K562 (cell line): ENCODE results near the gene CASKIN2. TPM values are rescaled to one million over a fixed set of nuclear protein-coding genes. Genes with fewer than 3 reads are reported as not detected.

Experiments
- ATAC-seq: fragments of 200-7000 bp; cut with Tn5 transposase; 3 replicates; pipeline ENCODE4 v1.9.1; 2020; ENCODE audit warnings: moderate library complexity
- BruUV-seq: library from RNA; stranded (reverse); fragments of 400-500 nt; replicated peaks from 2 replicates; lab custom pipeline; 2021; lab: Mats Ljungman, UMichigan
- CTCF ChIA-PET: fragments of 300-600 bp; formaldehyde crosslinking; extraction: SDS; loops from one replicate; lab custom pipeline; 2021; ENCODE audit warnings: low intra/inter-chr PET ratio; lab: Yijun Ruan, JAX
- POLR2A ChIA-PET: fragments of 300-600, 350-650 bp; sonication (Branson Sonifier 250); formaldehyde crosslinking; extraction: SDS; loops from one replicate; lab custom pipeline; 2021; ENCODE audit warnings: antibody characterized with exemption, inconsistent platforms; lab: Yijun Ruan, JAX
- DNase-seq, 4 experiments: peaks; one replicate each; pipeline versions ENCODE4 v3.0.0 to v3.0.0-alpha.2; 2011 to 2018; ENCODE audit warnings: low spot score in 3 of 4, mixed read lengths in 3 of 4; ENCODE audit errors: extremely low read depth in 1 of 4
- FAIRE-seq: peaks from 2 replicates; lab custom pipeline; 2011; peaks lifted over from hg19 to GRCh38; lab: Jason Lieb, UNC
- H2AFZ ChIP-seq: 2 replicates; pipeline ENCODE4 v1.6.0; 2011; ENCODE audit warnings: low read depth, low read length, control low read depth, inconsistent platforms
- H3K27ac ChIP-seq: fragments of 200-600 bp; 3 replicates; pipeline ENCODE4 v1.8.0; 2011; ENCODE audit warnings: low read depth, mild to moderate bottlenecking, control low read depth, inconsistent platforms, low read length, moderate library complexity, mixed read lengths; ENCODE audit errors: extremely low read depth
- H3K27me3 ChIP-seq, 2 experiments: fragments of 300-600 bp in 1 of 2; 2 replicates in 1 of 2; 3 replicates in 1 of 2; pipeline versions ENCODE4 v1.6.0 to v1.8.0; 2011; ENCODE audit warnings: inconsistent platforms in 2 of 2, low read length in 2 of 2, mild to moderate bottlenecking in 1 of 2, mixed read lengths in 1 of 2, moderate library complexity in 1 of 2; ENCODE audit not compliant: control insufficient read depth in 2 of 2, insufficient read depth in 2 of 2
- H3K36me3 ChIP-seq: fragments of 300-600 bp; 3 replicates; pipeline ENCODE4 v1.8.0; 2011; ENCODE audit warnings: mild to moderate bottlenecking, low read length, inconsistent platforms; ENCODE audit not compliant: control insufficient read depth, insufficient read depth
- H3K4me1 ChIP-seq, 2 experiments: fragments of 200-600 bp in 1 of 2; replicated peaks in 1 of 2; 2 replicates in 1 of 2; 3 replicates in 1 of 2; pipeline versions ENCODE4 v1.5.1 to v1.8.0; 2011; ENCODE audit warnings: inconsistent platforms in 2 of 2, low read length in 2 of 2, mild to moderate bottlenecking in 1 of 2, mixed read lengths in 1 of 2, moderate library complexity in 1 of 2; ENCODE audit not compliant: control insufficient read depth in 2 of 2, insufficient read depth in 2 of 2
- H3K4me2 ChIP-seq: 2 replicates; pipeline ENCODE4 v1.6.1; 2011; ENCODE audit warnings: low read length, control low read depth, inconsistent platforms, mixed read lengths; ENCODE audit not compliant: insufficient read depth
- H3K4me3 ChIP-seq: fragments of 200-600 bp; sonication (generic), shearing (Covaris generic); 2 replicates; pipeline ENCODE4 v1.5.1; 2016; ENCODE audit warnings: control low read depth, inconsistent platforms
- H3K79me2 ChIP-seq: fragments of 200-600 bp; 3 replicates; pipeline ENCODE4 v1.8.0; 2011; ENCODE audit warnings: low read length, inconsistent platforms; ENCODE audit not compliant: control insufficient read depth, insufficient read depth
- H3K9ac ChIP-seq, 2 experiments: 2 replicates each; pipeline versions ENCODE4 v1.6.0 to v1.6.1; 2011; ENCODE audit warnings: low read depth in 2 of 2, low read length in 2 of 2, control low read depth in 1 of 2, inconsistent platforms in 1 of 2, mild to moderate bottlenecking in 1 of 2, mixed read lengths in 1 of 2; ENCODE audit not compliant: insufficient read depth in 1 of 2
- H3K9me1 ChIP-seq: one replicate; pipeline ENCODE4 v1.6.0; 2011; ENCODE audit warnings: inconsistent platforms, mild to moderate bottlenecking, low read length, moderate library complexity; ENCODE audit not compliant: control insufficient read depth, insufficient read depth
- H3K9me3 ChIP-seq: replicated peaks from 2 replicates; pipeline ENCODE4 v1.5.1; 2011; ENCODE audit warnings: low read depth, low read length, inconsistent platforms; ENCODE audit not compliant: control insufficient read depth, insufficient read depth
- H4K20me1 ChIP-seq: replicated peaks from 2 replicates; pipeline ENCODE4 v1.6.1; 2011; ENCODE audit warnings: low read length, inconsistent platforms, mixed read lengths; ENCODE audit not compliant: control insufficient read depth, insufficient read depth
- AFF1 ChIP-seq, 2 experiments: fragments of 450-650 bp; IDR thresholded peaks; 2 replicates each; pipeline ENCODE4 v1.6.1; 2018; ENCODE audit warnings: mild to moderate bottlenecking in 2 of 2, low read depth in 1 of 2; ENCODE audit not compliant: partially characterized antibody in 2 of 2
- BMI1 ChIP-seq: fragments of 150-350 bp; IDR thresholded peaks from 2 replicates; pipeline ENCODE4 v1.6.1; 2014; ENCODE audit warnings: low read length
- FOSL1 ChIP-seq: fragments of 200-800 bp; sonication (Bioruptor generic); conservative IDR thresholded peaks from 2 replicates; pipeline ENCODE4 v1.6.1; 2016; ENCODE audit warnings: missing genetic modification characterization, missing compliant biosample characterization
- FOXK2 ChIP-seq, 2 experiments: fragments of 450-650 bp; IDR thresholded peaks in 1 of 2; conservative IDR thresholded peaks in 1 of 2; 2 replicates each; pipeline ENCODE4 v1.6.1; 2016; ENCODE audit warnings: low read depth in 2 of 2, mild to moderate bottlenecking in 1 of 2
- HMGN3 ChIP-seq: IDR thresholded peaks from 2 replicates; pipeline ENCODE4 v1.6.1; 2011; ENCODE audit warnings: borderline replicate concordance, low read depth, mild to moderate bottlenecking, mixed read lengths, low read length; ENCODE audit not compliant: insufficient read length; ENCODE audit errors: extremely low read depth
- NKRF ChIP-seq: fragments of 450-650 bp; IDR thresholded peaks from 2 replicates; pipeline ENCODE4 v1.6.1; 2016; ENCODE audit warnings: borderline replicate concordance
- PHF20 ChIP-seq: fragments of 450-650 bp; IDR thresholded peaks from 2 replicates; pipeline ENCODE4 v1.6.1; 2018; ENCODE audit not compliant: partially characterized antibody
- PHF8 ChIP-seq: fragments of 200-600 bp; sonication (generic); IDR thresholded peaks from 2 replicates; pipeline ENCODE4 v1.6.1; 2012; ENCODE audit warnings: mixed run types, mild to moderate bottlenecking, inconsistent platforms, low read length, moderate library complexity, borderline replicate concordance
- POLR2A ChIP-seq: fragments of 450-650 bp; conservative IDR thresholded peaks from 2 replicates; pipeline ENCODE4 v1.6.1; 2016
- RFX5 ChIP-seq: IDR thresholded peaks from 2 replicates; pipeline ENCODE4 v1.6.1; 2011; ENCODE audit warnings: low read depth, mild to moderate bottlenecking, improper control_type of control experiment, low read length
- SUPT5H ChIP-seq: fragments of 450-650 bp; IDR thresholded peaks from 2 replicates; pipeline ENCODE4 v1.6.1; 2016
- TAF1 ChIP-seq: IDR thresholded peaks from 2 replicates; pipeline ENCODE4 v1.6.1; 2011; ENCODE audit warnings: mild to moderate bottlenecking, low read length, moderate library complexity; ENCODE audit not compliant: insufficient read depth, control insufficient read depth, severe bottlenecking; ENCODE audit errors: extremely low read depth
- TFAM ChIP-seq: fragments of 250-450 bp; sonication (Bioruptor Pico); conservative IDR thresholded peaks from 2 replicates; pipeline ENCODE4 v1.5.0; 2021; ENCODE audit warnings: mild to moderate bottlenecking, moderate library complexity
- ZKSCAN3 ChIP-seq: fragments of 250-450 bp; sonication (Bioruptor Pico); IDR thresholded peaks from 2 replicates; pipeline ENCODE4 v1.4.0; 2020
- WGBS: fragments of 100-300 bp; shearing (Covaris generic); methylation state at CpG from one replicate; pipeline ENCODE4 v1.1.6; 2016; ENCODE audit warnings: low coverage, mixed read lengths; ENCODE audit not compliant: insufficient coverage; ENCODE audit errors: missing lambda C conversion rate; 5-methylcytosine and 5-hydroxymethylcytosine counted together
- in situ Hi-C: fragments of 300-500 bp; cut with MboI; formaldehyde crosslinking; loops from 4 replicates; pipeline ENCODE4 v1.15.0; 2018; ENCODE audit warnings: inconsistent platforms, mixed read lengths
- intact Hi-C: fragments of 100-400 bp; cut with micrococcal nuclease; formaldehyde crosslinking; loops from 2 replicates; pipeline ENCODE4 v1.14.2; 2022
- polyA plus RNA-seq, 8 experiments: library from polyadenylated mRNA; depleted of rRNA in 4 of 8; stranded (reverse) in 5 of 8; unstranded in 3 of 8; fragments of >200 nt; fragmentation: Nextera tagmentation in 2 of 8; fragmentation: Illumina TruSeq in 1 of 8; extraction: Ambion mirVana in 2 of 8; extraction: Trizol in 1 of 8; gene quantifications; 2 replicates each; pipeline versions ENCODE4 v1.2.1 to v1.2.3, GENCODE V29; 2011 to 2014; ENCODE audit warnings: inconsistent platforms in 1 of 8, missing spikeins in 1 of 8
- total RNA-seq, 7 experiments: library from RNA; depleted of rRNA in 6 of 7; stranded (reverse); fragments of >200 nt in 6 of 7; fragmentation: Illumina TruSeq in 2 of 7; extraction: Trizol in 2 of 7; gene quantifications; 2 replicates each; pipeline versions ENCODE4 v1.2.1 to v1.2.3, GENCODE V29; 2011 to 2021; ENCODE audit warnings: low replicate concordance in 1 of 7

The CASKIN2 gene
- total and polyA plus RNA-seq, 9 of the 15 experiments (the other 6 are each of a cell fraction or from before 2014, with no cell fraction given) = 0.01 to 12.2 (median 2.1) TPM

GRCh38 chr17:75456039-75456416 lies 59.3 kb downstream of the CASKIN2 start:
- ATAC-seq (peak; percentile 54), FAIRE-seq (no peak), DNase-seq (no peak)
- Histone ChIP-seq H3K4me3 (peak overlapping the region; percentile 90), H3K79me2 (peaks cover 15% of the 10 kb centered on the region), H3K4me2 (peak overlapping the region; percentile 90), H3K9me1 (no peaks in the 10 kb centered on the region), H3K9me3 (no peaks in the 10 kb centered on the region), H3K27me3 (no peaks in the 10 kb centered on the region), H2AFZ (peak overlapping the region; percentile 83), H4K20me1 (no peaks in the 10 kb centered on the region), H3K9ac (peak overlapping the region; percentile 95; a peak in 3 of 4 replicates), H3K36me3 (no peaks in the 10 kb centered on the region), H3K4me1 (peaks cover 20 to 21% of the 10 kb centered on the region in 2 experiments; a peak in 4 of 5 replicates), H3K27ac (peak overlapping the region; percentile 68)
- WGBS = 3% methylated on average over 13 of the region's 13 CpGs
- TSS peak; percentile 95 for BruUV-seq
- POLR2A ChIA-PET = interaction anchor here (0.6 to 2.6 kb wide), 17 partner anchors 8 to 346 kb away, joined by 3 to 8 read pairs (median 4); partner anchors contain the start of genes ARMC7, GGA3 and MRPS7
- intact Hi-C loops = no loop called here
- in situ Hi-C loops = no loop called here
- CTCF ChIA-PET = no interaction called here
- TF ChIP-seq TFAM (CRISPR knock-in tag) (no peak), RFX5 (no peak), FOSL1 (tag) (0 out of 2 replicates have a peak, but pooled peaks have one; percentile 12), AFF1 (IDR thresholded peaks at IDR 0.05; ENCODE audit: low read depth in 1 of 2, partially characterized antibody in 2 of 2) (peak in 1 of 2 experiments; percentile 82), BMI1 (peak; percentile 49; the same call in 1 of the 2 replicates), PHF8 (peak; percentile 49), PHF20 (peak; percentile 77), ZKSCAN3 (no peak), FOXK2 (conservative IDR thresholded peaks at IDR 0.05 in 1 of 2, IDR thresholded peaks at IDR 0.05 in 1 of 2; ENCODE audit: low read depth in 2 of 2) (0 out of 4 replicates have a peak, but pooled peaks of 1 of the 2 experiments have one; percentile 18), TAF1 (no peak), POLR2A (peak; percentile 78; the same call in 1 of the 2 replicates), NKRF (peak; percentile 36; the same call in 1 of the 2 replicates), HMGN3 (no peak), SUPT5H (peak; percentile 69; the same call in 1 of the 2 replicates)
